ENCODE data around the gene FAM83C.

- TF ChIP-seq ZNF274 (IDR thresholded peaks at IDR 0.05; ENCODE audit: low read depth, low read length) (no peak), SUZ12 (IDR thresholded peaks at IDR 0.05; ENCODE audit: extremely low read depth, insufficient read depth, insufficient read length) (no peak), YY1 (IDR thresholded peaks at IDR 0.05; ENCODE audit: insufficient read depth, insufficient read length) (no peak)
These were observed 45.5 kb downstream of the FAM83C start for GRCh38 chr20:35246723-35247122.

Measured in NT2/D1 (cell line).